ENCODE measurements around the gene NAT8L.

NAT8L gene

GRCh38 chr4:2066571-2067445 is 7.7 kb downstream of the NAT8L start:
- H3K4me3 Mint-ChIP-seq: no peak overlapping the region
- H3K9me3 Mint-ChIP-seq: peaks cover 3% of the 10 kb centered on the region
- H3K36me3 Mint-ChIP-seq: no peaks in the 10 kb centered on the region
- H3K27me3 Mint-ChIP-seq: peaks cover 26% of the 10 kb centered on the region
- ATAC-seq: no peak
- H3K27ac Mint-ChIP-seq: no peak overlapping the region
- H3K4me1 Mint-ChIP-seq: no peaks in the 10 kb centered on the region

DNA sequence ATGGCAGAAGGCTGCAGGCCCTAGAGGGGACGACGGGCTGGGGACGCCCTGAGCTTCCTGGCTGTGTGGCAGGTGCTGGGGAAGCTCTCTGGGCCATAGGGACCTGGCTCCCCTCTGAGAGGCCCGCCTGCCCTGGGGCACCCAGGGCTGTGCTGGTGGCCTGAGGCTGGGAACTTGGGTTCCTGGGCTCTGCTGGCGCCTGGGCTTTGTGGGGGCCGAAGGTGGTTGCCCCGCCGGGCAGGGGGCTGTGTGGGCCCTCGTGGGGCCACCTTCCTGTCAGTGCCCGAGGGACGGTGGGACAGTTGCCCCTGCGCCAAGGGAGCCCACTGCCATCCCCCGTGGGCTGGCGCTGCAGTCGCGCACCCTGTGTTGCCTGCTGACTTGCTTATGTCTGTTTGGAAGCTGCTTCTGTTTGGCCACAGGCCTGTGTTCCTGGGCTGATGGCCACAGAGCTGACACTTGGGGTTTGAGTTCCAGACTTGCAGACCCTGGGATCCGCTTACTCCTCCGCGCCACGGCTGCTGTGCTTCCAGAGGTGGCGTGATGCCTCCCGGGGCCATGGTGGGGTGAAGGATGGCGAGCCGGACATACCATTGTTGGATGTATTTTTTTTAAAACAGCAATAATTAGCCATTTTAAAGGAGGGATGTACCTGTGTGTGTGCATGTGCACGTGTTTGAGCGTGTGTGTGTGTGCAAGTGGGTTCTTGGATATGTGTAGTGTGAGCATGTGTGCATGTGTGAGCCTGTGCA is 8.5 kb downstream of the NAT8L start:
- Mint-ChIP-seq H3K27ac (no peak overlapping the region), H3K9me3 (peaks cover 3% of the 10 kb centered on the region), H3K27me3 (peaks cover 28% of the 10 kb centered on the region)

DNA sequence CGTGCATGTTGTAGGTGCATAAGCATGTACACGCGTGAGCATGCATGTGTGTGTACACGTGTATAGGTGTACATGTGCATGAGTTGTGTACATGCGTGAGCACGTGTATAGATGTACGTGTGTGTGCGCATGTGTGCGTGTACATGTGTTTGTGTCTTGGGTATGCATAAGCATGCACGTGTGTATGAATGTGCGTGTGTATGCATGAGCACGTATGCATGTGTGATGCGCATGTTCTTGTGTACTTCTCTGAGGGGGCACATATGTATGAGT is 9.0 kb downstream of the NAT8L start:
- no peak for ATAC-seq
- H3K9me3 Mint-ChIP-seq: peaks cover 3% of the 10 kb centered on the region
- no peak overlapping the region for H3K27ac Mint-ChIP-seq
- H3K27me3 Mint-ChIP-seq: peaks cover 29% of the 10 kb centered on the region
- no peaks in the 10 kb centered on the region for H3K4me1 Mint-ChIP-seq
- H3K4me3 Mint-ChIP-seq: no peak overlapping the region
- H3K36me3 Mint-ChIP-seq: no peaks in the 10 kb centered on the region

More for the DNA sequence above, 8.5 kb downstream of the NAT8L start:
- H3K4me3 Mint-ChIP-seq: no peak overlapping the region
- H3K4me1 Mint-ChIP-seq: no peaks in the 10 kb centered on the region
- ATAC-seq: no peak
- no peaks in the 10 kb centered on the region for H3K36me3 Mint-ChIP-seq

DNA sequence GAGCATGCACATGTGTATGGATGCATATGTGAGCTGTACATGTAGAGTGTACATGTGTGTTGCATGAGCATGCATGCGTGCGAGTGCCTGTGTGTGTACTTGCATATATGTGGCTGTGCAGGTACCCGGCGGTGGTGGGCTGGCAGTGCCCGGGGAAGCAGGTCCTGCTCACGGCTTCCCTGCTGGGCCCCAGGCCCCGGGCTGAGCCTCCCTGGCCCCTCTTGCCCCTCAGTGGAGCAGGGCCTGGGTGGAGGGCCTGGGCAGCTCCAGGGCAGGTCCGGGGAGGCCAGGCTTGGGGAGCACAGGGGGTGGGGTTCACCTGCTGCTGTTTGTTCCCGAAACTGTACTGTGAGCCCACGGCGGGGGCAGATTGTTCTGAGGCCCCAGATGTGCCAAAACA is 9.4 kb downstream of the NAT8L start:
- ATAC-seq: no peak
- Mint-ChIP-seq H3K36me3 (no peaks in the 10 kb centered on the region), H3K4me3 (no peak overlapping the region), H3K4me1 (no peaks in the 10 kb centered on the region), H3K27ac (no peak overlapping the region), H3K27me3 (peaks cover 29% of the 10 kb centered on the region), H3K9me3 (peaks cover 3% of the 10 kb centered on the region)

- Mint-ChIP-seq H3K9me3 (peaks cover 3% of the 10 kb centered on the region), H3K27ac (no peak overlapping the region), H3K27me3 (peaks cover 29% of the 10 kb centered on the region), H3K4me1 (no peaks in the 10 kb centered on the region), H3K36me3 (no peaks in the 10 kb centered on the region), H3K4me3 (no peak overlapping the region)
- no peak for ATAC-seq
Observed at GRCh38 chr4:2069161-2069971, 10.2 kb downstream of the NAT8L start.

DNA sequence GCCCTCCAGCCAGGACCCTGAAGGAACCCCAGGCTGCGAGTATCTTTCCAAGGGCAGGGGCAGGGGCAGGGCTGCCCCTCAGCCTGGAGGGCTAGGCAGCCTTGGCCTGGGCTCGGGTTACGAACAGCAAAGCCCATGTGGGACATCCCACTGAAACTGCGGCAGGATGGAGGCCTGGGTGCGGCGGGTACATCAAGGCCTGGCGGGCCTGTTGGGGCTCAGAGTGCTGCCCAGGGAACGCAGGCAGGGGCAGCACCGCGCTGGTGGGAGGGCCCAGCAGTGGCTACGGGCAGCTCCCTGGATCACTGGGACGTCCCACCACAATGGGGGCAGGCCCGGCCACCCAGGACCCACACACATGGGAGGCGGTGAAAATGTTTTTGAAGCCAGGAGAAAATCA is 10.9 kb downstream of the NAT8L start:
- Mint-ChIP-seq H3K9me3 (peaks cover 3% of the 10 kb centered on the region), H3K27me3 (peaks cover 23% of the 10 kb centered on the region), H3K4me3 (no peak overlapping the region), H3K36me3 (no peaks in the 10 kb centered on the region), H3K4me1 (no peaks in the 10 kb centered on the region), H3K27ac (no peak overlapping the region)
- ATAC-seq: no peak

DNA sequence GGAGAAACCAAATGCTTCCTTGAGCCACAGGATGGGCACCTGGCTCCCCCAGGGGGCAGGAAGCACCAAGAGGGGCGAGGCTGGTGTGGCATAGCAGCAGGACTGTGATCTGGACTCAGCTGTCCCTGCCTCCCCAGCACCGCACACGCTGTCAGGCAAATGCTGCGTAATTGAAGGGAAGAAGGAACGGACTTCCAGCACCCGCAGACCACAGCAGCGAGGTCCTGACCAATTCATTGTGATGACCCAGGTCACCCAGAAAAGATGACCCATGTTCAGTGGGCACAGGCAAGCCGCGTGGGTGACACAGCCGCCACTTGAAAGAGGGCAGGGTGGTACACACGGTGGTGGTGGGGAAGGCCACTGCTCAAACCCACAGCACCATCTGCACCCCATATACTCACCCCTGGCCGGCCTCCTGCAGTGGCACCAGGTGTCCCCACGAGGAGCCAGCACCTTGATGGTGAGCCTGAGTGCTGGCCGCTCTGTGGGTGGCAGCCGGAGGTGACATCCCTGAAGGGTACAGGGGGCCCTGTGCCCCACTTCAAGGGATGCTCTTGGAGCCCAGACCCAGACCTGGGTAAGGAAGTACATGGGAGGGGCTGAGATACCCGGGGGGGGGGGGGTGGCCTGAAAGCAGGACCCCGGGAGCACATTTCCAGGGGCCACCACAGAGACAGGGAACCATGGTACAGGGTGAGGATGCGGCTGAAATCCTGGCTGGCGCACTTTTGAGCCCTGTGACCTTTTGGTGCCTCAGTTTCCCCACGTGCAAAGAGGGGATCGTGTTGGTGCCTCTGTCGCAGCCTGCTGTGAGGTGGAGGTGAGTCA is 11.5 kb downstream of the NAT8L start:
- no peak for ATAC-seq
- Mint-ChIP-seq H3K27me3 (peaks cover 22% of the 10 kb centered on the region), H3K4me1 (no peaks in the 10 kb centered on the region), H3K36me3 (no peaks in the 10 kb centered on the region), H3K4me3 (no peak overlapping the region), H3K9me3 (peaks cover 3% of the 10 kb centered on the region), H3K27ac (no peak overlapping the region)

GRCh38 chr4:2071252-2071911 is 12.3 kb downstream of the NAT8L start:
- Mint-ChIP-seq H3K4me3 (no peak overlapping the region), H3K4me1 (no peaks in the 10 kb centered on the region), H3K9me3 (peaks cover 3% of the 10 kb centered on the region), H3K27ac (no peak overlapping the region), H3K36me3 (no peaks in the 10 kb centered on the region), H3K27me3 (peaks cover 22% of the 10 kb centered on the region)
- no peak for ATAC-seq

GRCh38 chr4:2071912-2072867 is 13.1 kb downstream of the NAT8L start:
- Mint-ChIP-seq H3K4me3 (no peak overlapping the region), H3K9me3 (peaks cover 3% of the 10 kb centered on the region), H3K27me3 (peaks cover 22% of the 10 kb centered on the region), H3K27ac (no peak overlapping the region), H3K36me3 (no peaks in the 10 kb centered on the region), H3K4me1 (no peaks in the 10 kb centered on the region)
- no peak for ATAC-seq

DNA sequence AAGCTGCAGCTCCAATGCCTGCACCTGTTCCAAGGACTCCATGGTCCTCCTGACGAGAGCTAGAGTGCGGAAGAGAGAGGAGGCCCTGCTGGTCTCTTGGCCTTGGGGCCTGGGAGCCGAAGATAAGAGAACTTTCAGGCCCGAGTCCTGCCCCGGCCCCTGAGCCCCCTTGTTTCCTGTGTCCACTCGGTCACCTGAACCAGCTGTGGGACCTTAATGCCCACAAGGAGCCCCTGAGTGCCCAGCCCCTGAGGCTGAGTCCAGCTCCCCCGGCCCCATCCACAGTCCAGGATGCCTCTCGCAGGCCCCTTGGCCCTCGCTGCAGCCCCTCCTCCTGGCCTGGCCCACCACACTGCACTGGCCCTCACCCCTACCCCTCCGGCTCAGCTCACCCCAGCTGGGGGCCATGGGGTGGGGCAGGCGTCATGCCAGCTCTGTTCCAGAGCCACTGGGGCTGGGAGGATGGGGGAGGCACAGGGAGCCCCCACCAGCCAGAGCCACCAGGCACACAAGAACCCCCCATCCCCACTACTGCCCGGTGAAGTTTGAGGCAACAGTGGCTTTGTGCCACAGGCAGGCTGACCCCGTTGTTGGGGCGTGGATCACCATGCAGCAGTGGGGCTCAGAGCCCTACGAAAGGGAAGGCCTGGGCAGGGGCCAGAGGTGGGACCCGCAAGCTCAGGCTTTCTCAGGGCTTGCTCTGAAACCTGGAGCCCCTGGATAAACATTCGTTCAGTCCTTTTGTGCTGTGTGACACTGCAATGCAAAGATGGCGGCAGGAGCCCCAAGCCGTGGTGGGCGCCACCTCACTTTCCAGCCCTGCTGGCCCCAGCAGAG is 14.1 kb downstream of the NAT8L start:
- Mint-ChIP-seq H3K9me3 (peaks cover 2% of the 10 kb centered on the region), H3K4me3 (no peak overlapping the region), H3K36me3 (no peaks in the 10 kb centered on the region), H3K27ac (no peak overlapping the region), H3K4me1 (no peaks in the 10 kb centered on the region), H3K27me3 (peaks cover 22% of the 10 kb centered on the region)
- no peak for ATAC-seq

- Mint-ChIP-seq H3K4me3 (no peak overlapping the region), H3K4me1 (no peaks in the 10 kb centered on the region), H3K9me3 (no peaks in the 10 kb centered on the region), H3K27me3 (peaks cover 22% of the 10 kb centered on the region), H3K27ac (no peak overlapping the region), H3K36me3 (no peaks in the 10 kb centered on the region)
- no peak for ATAC-seq
Observed at GRCh38 chr4:2073808-2074481, 14.8 kb downstream of the NAT8L start.

DNA sequence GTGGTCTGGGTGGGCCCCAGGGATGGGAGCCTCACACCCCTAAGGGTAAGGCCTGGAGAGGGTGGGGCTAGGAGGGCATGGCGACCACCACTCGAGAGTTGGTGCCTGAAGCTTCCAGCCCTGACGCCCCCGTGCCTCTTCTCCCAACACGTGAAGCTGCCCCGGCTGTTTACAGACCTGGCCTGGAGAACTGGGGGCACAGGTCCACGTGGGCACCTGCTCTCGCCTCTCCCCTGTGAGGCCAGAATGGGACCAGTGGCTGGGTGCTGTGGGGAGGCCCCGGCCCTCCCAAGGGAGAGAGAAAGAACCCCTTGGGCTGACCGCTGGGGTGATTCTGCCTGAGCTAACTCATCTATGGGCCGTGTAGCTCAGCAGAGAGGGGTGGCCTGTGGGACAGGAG is 15.5 kb downstream of the NAT8L start:
- Mint-ChIP-seq H3K36me3 (no peaks in the 10 kb centered on the region), H3K9me3 (no peaks in the 10 kb centered on the region), H3K27me3 (peaks cover 22% of the 10 kb centered on the region), H3K4me3 (no peak overlapping the region), H3K27ac (no peak overlapping the region), H3K4me1 (no peaks in the 10 kb centered on the region)
- no peak for ATAC-seq

All from stimulated activated memory B cell treated with anti-CD40 and anti-IgM and Interleukin-4, amounts not matched to agents 10 μg/mL and 1 μg/mL and 100 μg/mL, for 72 hours (primary cell).